Nephron progenitor cell (in vitro differentiated cells): ENCODE measurements around the gene YAE1.
"Not testable (repeated sequence)": the region's sequence is repeated elsewhere in the genome, so short reads cannot be mapped to it uniquely, and the experiment has no call there.

Experiments used
- DNase-seq: peaks from one replicate; pipeline ENCODE4 v3.0.0; 2021
- H3K27ac Mint-ChIP-seq: 2 replicates; pipeline ENCODE4 v1.8.0; 2021; ENCODE audit warnings: mild to moderate bottlenecking, moderate library complexity, mixed read lengths
- H3K27me3 Mint-ChIP-seq: 2 replicates; pipeline ENCODE4 v1.8.0; 2021; ENCODE audit warnings: mild to moderate bottlenecking, low read depth, mixed read lengths; ENCODE audit not compliant: poor library complexity
- H3K36me3 Mint-ChIP-seq: 2 replicates; pipeline ENCODE4 v1.8.0; 2021; ENCODE audit warnings: low read depth, mixed read lengths
- H3K4me1 Mint-ChIP-seq: 2 replicates; pipeline ENCODE4 v1.8.0; 2021; ENCODE audit warnings: mixed read lengths
- H3K4me3 Mint-ChIP-seq: 2 replicates; pipeline ENCODE4 v1.8.0; 2021; ENCODE audit warnings: mild to moderate bottlenecking, moderate library complexity, mixed read lengths
- H3K9me3 Mint-ChIP-seq: 2 replicates; pipeline ENCODE4 v1.8.0; 2021; ENCODE audit warnings: mild to moderate bottlenecking, moderate library complexity, mixed read lengths
- TF ChIP-seq, protein P1 (sequence below): fragments of 200-600 bp; sonication (generic); IDR thresholded peaks from 2 replicates; pipeline ENCODE4 v1.5.0; 2021; ENCODE audit warnings: antibody characterized with exemption

Gene YAE1

DNA sequence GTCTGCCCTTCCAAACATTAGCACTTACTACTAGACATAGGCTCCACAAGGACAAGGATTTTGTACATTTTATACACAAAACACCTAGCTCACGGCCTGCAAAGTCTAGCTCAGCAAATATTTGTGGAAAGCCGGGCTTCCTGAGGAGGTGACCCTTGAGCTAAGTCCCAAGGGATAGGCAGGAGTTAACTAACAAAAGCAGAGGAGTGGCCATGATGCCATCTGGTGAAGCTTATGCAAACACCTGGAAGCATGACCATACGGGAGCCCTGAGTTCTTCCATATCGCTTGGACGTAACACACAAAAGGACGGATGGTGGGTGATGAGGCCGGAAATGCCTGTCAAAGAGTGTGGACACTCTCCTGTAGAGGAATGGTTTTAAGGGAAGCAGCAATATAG lies 25.9 kb upstream of the YAE1 start:
- peaks cover 23% of the 10 kb centered on the region for H3K4me1 Mint-ChIP-seq
- TF ChIP-seq, protein P1, sequence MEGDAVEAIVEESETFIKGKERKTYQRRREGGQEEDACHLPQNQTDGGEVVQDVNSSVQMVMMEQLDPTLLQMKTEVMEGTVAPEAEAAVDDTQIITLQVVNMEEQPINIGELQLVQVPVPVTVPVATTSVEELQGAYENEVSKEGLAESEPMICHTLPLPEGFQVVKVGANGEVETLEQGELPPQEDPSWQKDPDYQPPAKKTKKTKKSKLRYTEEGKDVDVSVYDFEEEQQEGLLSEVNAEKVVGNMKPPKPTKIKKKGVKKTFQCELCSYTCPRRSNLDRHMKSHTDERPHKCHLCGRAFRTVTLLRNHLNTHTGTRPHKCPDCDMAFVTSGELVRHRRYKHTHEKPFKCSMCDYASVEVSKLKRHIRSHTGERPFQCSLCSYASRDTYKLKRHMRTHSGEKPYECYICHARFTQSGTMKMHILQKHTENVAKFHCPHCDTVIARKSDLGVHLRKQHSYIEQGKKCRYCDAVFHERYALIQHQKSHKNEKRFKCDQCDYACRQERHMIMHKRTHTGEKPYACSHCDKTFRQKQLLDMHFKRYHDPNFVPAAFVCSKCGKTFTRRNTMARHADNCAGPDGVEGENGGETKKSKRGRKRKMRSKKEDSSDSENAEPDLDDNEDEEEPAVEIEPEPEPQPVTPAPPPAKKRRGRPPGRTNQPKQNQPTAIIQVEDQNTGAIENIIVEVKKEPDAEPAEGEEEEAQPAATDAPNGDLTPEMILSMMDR: no peak
- H3K36me3 Mint-ChIP-seq: no peaks in the 10 kb centered on the region
- peaks cover 8% of the 10 kb centered on the region for H3K9me3 Mint-ChIP-seq
- H3K27ac Mint-ChIP-seq: no peak overlapping the region
- DNase-seq: no peak
- H3K27me3 Mint-ChIP-seq: peaks cover 16% of the 10 kb centered on the region
- peak overlapping the region; percentile 29 for H3K4me3 Mint-ChIP-seq

DNA sequence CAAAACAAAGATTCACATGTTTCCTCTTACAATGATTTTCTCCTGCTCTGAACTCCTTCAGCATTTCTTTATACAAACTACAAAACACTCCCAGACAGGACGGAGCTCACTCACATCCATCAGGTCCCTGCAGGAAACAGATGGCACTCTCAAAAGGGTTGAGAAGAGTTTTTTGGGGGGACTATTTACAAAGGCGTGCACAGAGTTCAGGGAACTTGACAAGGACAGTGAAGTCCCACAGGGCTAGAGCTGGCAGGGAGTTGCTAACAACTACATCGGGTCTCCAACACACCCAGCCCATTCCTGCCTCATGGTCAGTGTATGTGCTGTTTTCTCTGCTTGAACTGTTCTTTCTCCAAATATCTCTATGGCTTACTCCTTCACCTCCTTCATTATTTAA lies 24.7 kb upstream of the YAE1 start:
- TF ChIP-seq, protein P1: no peak
- no peak for DNase-seq
- Mint-ChIP-seq H3K4me3 (no peak overlapping the region), H3K4me1 (peaks cover 17% of the 10 kb centered on the region), H3K27me3 (peaks cover 16% of the 10 kb centered on the region), H3K9me3 (peaks cover 13% of the 10 kb centered on the region), H3K27ac (peak overlapping the region; percentile 46), H3K36me3 (no peaks in the 10 kb centered on the region)

DNA sequence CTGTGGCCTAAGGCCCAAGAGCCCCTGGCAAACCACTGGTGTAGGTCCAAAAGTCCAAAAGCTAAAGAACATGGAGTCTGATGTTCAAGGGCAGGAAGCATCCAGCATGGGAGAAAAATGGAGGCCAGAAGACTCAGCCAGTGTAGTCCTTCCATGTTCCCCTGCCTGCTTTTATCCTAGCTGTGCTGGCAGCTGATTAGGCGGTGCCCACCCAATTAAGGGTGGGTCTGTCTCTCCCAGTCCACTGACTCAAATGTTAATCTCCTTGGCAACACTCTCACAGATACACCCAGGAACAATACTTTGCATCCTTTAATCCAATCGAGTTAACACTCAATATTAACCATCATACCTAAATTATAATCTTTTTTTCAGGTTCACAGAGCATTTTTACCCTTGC lies 21.4 kb upstream of the YAE1 start:
- Mint-ChIP-seq H3K36me3 (peaks cover 19% of the 10 kb centered on the region), H3K9me3 (peaks cover 35% of the 10 kb centered on the region), H3K27me3 (peaks cover 14% of the 10 kb centered on the region)
- H3K27ac Mint-ChIP-seq, DNase-seq, H3K4me3 Mint-ChIP-seq, H3K4me1 Mint-ChIP-seq: not testable (repeated sequence)

DNA sequence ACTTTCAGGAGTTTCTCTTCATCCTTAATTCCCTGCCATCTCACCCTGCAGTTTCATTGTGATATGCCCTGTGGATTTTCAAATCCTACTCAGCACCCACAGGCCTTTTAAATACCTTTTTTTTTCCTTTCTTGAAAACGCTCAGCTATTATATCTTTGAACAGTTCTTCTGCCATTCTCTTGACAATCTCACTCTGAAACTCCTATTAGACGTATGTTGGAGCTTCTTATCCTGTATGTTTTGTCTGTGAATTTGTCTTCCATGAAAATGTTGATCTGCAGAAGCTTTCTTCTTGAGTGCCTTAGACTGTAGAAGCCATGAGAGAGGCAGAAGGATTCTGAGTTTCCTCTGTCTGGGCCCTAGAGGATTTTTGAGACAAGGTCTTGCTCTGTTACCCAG lies 18.9 kb upstream of the YAE1 start:
- H3K4me1 Mint-ChIP-seq: no peaks in the 10 kb centered on the region
- TF ChIP-seq, protein P1: no peak
- H3K4me3 Mint-ChIP-seq: no peak overlapping the region
- peaks cover 16% of the 10 kb centered on the region for H3K27me3 Mint-ChIP-seq
- no peak for DNase-seq
- H3K27ac Mint-ChIP-seq: no peak overlapping the region
- H3K36me3 Mint-ChIP-seq: peaks cover 19% of the 10 kb centered on the region
- peaks cover 35% of the 10 kb centered on the region for H3K9me3 Mint-ChIP-seq

DNA sequence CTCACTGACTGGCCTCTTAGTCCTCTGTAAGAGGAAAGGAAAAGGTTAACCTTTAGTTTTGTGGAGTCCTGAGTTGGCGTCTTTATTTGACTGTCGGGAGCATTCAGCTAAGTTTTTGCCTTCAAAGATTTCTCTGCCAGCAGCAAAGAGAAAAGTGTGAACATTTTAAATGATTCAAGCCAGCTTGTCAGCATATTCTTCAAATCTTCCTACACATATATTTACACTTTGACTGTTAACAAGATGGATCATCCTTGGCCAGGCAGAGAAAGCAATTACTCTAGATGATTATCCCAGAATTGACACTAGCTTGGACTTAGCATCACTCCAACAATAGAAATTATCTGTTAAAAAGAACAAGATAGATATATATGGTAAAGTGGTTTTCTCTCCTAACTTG lies 15.8 kb upstream of the YAE1 start:
- Mint-ChIP-seq H3K36me3 (peaks cover 19% of the 10 kb centered on the region), H3K27me3 (peaks cover 6% of the 10 kb centered on the region), H3K9me3 (peaks cover 27% of the 10 kb centered on the region), H3K4me1 (peaks cover 7% of the 10 kb centered on the region), H3K27ac (no peak overlapping the region), H3K4me3 (no peak overlapping the region)
- TF ChIP-seq, protein P1: no peak
- DNase-seq: no peak

DNA sequence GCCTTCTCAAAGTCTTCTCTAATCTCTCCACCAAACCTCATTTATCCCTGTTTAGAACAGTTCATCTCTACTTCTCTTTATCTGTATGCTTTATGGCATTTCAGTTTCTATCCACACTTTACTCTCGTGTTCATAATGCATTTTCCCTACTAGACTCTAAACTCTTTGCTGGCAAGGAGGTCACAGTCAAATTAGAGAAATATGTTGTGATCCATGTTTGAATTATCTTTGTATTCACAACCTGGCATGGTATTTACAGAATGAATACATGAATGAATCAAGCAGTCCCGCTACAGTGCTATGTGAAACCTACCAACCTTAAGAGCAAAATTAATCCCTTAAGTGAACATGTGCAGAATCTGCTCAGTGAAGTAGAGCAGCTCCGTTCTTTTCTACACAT lies 12.8 kb upstream of the YAE1 start:
- Mint-ChIP-seq H3K9me3 (peaks cover 4% of the 10 kb centered on the region), H3K4me1 (peaks cover 7% of the 10 kb centered on the region), H3K36me3 (peaks cover 3% of the 10 kb centered on the region), H3K27ac (no peak overlapping the region), H3K4me3 (no peak overlapping the region), H3K27me3 (peaks cover 9% of the 10 kb centered on the region)
- no peak for DNase-seq
- TF ChIP-seq, protein P1: no peak
